D721Med (cell line): ENCODE data around the gene MED4.

Experiments used
- DNase-seq: peaks from one replicate; pipeline ENCODE4 v3.0.0; 2011; ENCODE audit warnings: low spot score; ENCODE audit not compliant: insufficient read length
- FAIRE-seq: peaks from 2 replicates; lab custom pipeline; 2011; peaks lifted over from hg19 to GRCh38; lab: Jason Lieb, UNC
- CTCF ChIP-seq: IDR thresholded peaks from 2 replicates; pipeline ENCODE4 v1.5.1; 2012; ENCODE audit warnings: mild to moderate bottlenecking, control low read depth; ENCODE audit not compliant: insufficient read depth; ENCODE audit errors: missing control alignments

The MED4 gene

GRCh38 chr13:48038761-48039160, 56.1 kb downstream of the MED4 start:
- no peak for DNase-seq
- FAIRE-seq = no peak
- no peak for TF ChIP-seq CTCF

GRCh38 chr13:48037346-48038173, 57.3 kb downstream of the MED4 start, which contains the start of gene NUDT15:
TSS of gene NUDT15 (plus strand) at chr13:48037726. CDS start at chr13:48037747, 21 bp downstream.
- DNase-seq = peak; percentile 79
- FAIRE-seq = peak; percentile 67
- TF ChIP-seq CTCF = peak; percentile 98

- TF ChIP-seq CTCF = no peak
- FAIRE-seq (no peak), DNase-seq (no peak)
Observed at GRCh38 chr13:48029859-48030258, 65.0 kb downstream of the MED4 start.

DNA sequence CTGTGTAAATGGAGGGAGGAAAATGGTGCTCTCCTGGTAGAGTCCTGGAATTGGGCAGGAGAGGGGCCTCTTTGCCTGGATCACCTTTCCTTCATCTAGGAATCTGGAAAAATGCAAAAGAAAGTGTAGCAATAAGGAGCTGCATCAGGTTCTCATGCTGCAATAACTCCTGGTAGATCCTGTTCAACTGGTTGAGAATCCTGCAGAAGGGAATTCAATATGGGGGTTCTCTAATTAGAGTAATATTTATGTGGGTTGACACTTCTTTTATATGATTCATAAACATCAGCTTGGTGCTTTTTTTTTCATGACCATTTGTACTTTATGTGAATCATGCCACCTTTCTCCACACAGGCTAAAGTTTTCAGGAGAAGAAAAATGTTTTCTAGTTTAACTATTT, 66.8 kb downstream of the MED4 start:
- DNase-seq (no peak), FAIRE-seq (no peak)
- no peak for TF ChIP-seq CTCF
